Fibroblast of lung (primary cell): ENCODE measurements around the gene COL18A1. TPM values are rescaled to one million over a fixed set of nuclear protein-coding genes. Genes with fewer than 3 reads are reported as not detected.

Experiments used
- DNase-seq, 2 donors: peaks; one replicate each; pipeline versions ENCODE4 v3.0.0 to v3.0.0-alpha.2; 2010; ENCODE audit warnings: low read depth in 2 of 2
- H2AFZ ChIP-seq: 2 replicates; pipeline ENCODE4 v1.5.1; 2012; ENCODE audit warnings: low read length, control low read depth, inconsistent platforms
- H3K27ac ChIP-seq: 2 replicates; pipeline ENCODE4 v1.5.1; 2011; ENCODE audit warnings: low read length, control low read depth; ENCODE audit not compliant: insufficient read depth
- H3K27me3 ChIP-seq: 2 replicates; pipeline ENCODE4 v1.5.1; 2011; ENCODE audit warnings: mild to moderate bottlenecking, low read length; ENCODE audit not compliant: control insufficient read depth, insufficient read depth
- H3K36me3 ChIP-seq: 2 replicates; pipeline ENCODE4 v1.5.1; 2011; ENCODE audit warnings: low read length; ENCODE audit not compliant: control insufficient read depth, insufficient read depth
- H3K4me1 ChIP-seq: 2 replicates; pipeline ENCODE4 v1.5.1; 2011; ENCODE audit warnings: low read length; ENCODE audit not compliant: control insufficient read depth, insufficient read depth; ENCODE audit errors: extremely low read depth
- H3K4me2 ChIP-seq: 2 replicates; pipeline ENCODE4 v1.5.1; 2011; ENCODE audit warnings: low read length, control low read depth; ENCODE audit not compliant: insufficient read depth; ENCODE audit errors: extremely low read depth
- H3K4me3 ChIP-seq, 4 experiments: fragments of 200-600 bp in 1 of 4; sonication (generic) in 1 of 4; replicated peaks in 1 of 4; 2 replicates each; pipeline ENCODE4 v1.5.1; 2011 to 2016; ENCODE audit warnings: low read length in 4 of 4, low read depth in 3 of 4, mild to moderate bottlenecking in 3 of 4, control low read depth in 2 of 4, inconsistent platforms in 1 of 4, mixed read lengths in 1 of 4; ENCODE audit not compliant: insufficient read depth in 1 of 4; ENCODE audit errors: control extremely low read depth in 1 of 4
- H3K79me2 ChIP-seq: 2 replicates; pipeline ENCODE4 v1.5.1; 2012; ENCODE audit warnings: mild to moderate bottlenecking, low read length, inconsistent platforms; ENCODE audit not compliant: control insufficient read depth, insufficient read depth
- H3K9ac ChIP-seq: 2 replicates; pipeline ENCODE4 v1.5.1; 2011; ENCODE audit warnings: mild to moderate bottlenecking, low read length, control low read depth; ENCODE audit not compliant: insufficient read depth
- H3K9me3 ChIP-seq: 2 replicates; pipeline ENCODE4 v1.5.1; 2012; ENCODE audit warnings: low read depth, low read length; ENCODE audit not compliant: control insufficient read depth, insufficient read depth
- H4K20me1 ChIP-seq: 2 replicates; pipeline ENCODE4 v1.5.1; 2011; ENCODE audit warnings: low read length; ENCODE audit not compliant: control insufficient read depth, insufficient read depth; ENCODE audit errors: extremely low read depth
- CTCF ChIP-seq, 2 donors: IDR thresholded peaks in 1 of 2; conservative IDR thresholded peaks in 1 of 2; 1 replicate in 1 of 2; 2 replicates in 1 of 2; pipeline ENCODE4 v1.5.1; 2011 to 2012; ENCODE audit warnings: low read length in 2 of 2, control low read depth in 1 of 2, inconsistent platforms in 1 of 2, low read depth in 1 of 2, mild to moderate bottlenecking in 1 of 2
- EZH2 ChIP-seq: IDR thresholded peaks from 2 replicates; pipeline ENCODE4 v1.5.1; 2012; ENCODE audit warnings: low read length, control low read depth, mild to moderate bottlenecking; ENCODE audit errors: missing control alignments
- polyA plus RNA-seq, 2 donors: library from polyadenylated mRNA; depleted of rRNA in 1 of 2; stranded (reverse) in 1 of 2; unstranded in 1 of 2; fragments of >200 nt; gene quantifications; 2 replicates each; pipeline ENCODE4 v1.2.1, GENCODE V29; 2011 to 2012; ENCODE audit warnings: missing spikeins in 1 of 2
- total RNA-seq: library from RNA; depleted of rRNA; stranded (reverse); fragments of >200 nt; gene quantifications from 2 replicates; pipeline ENCODE4 v1.2.1, GENCODE V29; 2014

The COL18A1 gene
- total and polyA plus RNA-seq, 2 donors (not counting 1 experiment from before 2014, with no cell fraction given): 24.3 to 38.8 TPM

- H3K79me2 ChIP-seq: peaks cover 2% of the 10 kb centered on the region
- no peaks in the 10 kb centered on the region for H3K27me3 ChIP-seq
- no peaks in the 10 kb centered on the region for H3K36me3 ChIP-seq
- TF ChIP-seq EZH2: no peak
- no peak for TF ChIP-seq CTCF (conservative IDR thresholded peaks at IDR 0.05 in 1 of 2, IDR thresholded peaks at IDR 0.05 in 1 of 2; ENCODE audit: low read depth in 1 of 2, low read length in 2 of 2)
- H4K20me1 ChIP-seq: no peaks in the 10 kb centered on the region
- H3K27ac ChIP-seq: peak overlapping the region; percentile 82
- H3K4me1 ChIP-seq: peaks cover 6% of the 10 kb centered on the region
- H3K4me3 ChIP-seq: peak overlapping the region in 1 of 4 experiments; percentile 39
- no peaks in the 10 kb centered on the region for H3K9me3 ChIP-seq
- peak overlapping the region; percentile 17 for H3K4me2 ChIP-seq
- H2AFZ ChIP-seq: peak overlapping the region; percentile 38
- peak overlapping the region; percentile 60 for H3K9ac ChIP-seq
- DNase-seq: no peak
Observed at GRCh38 chr21:45438391-45439145, 33.6 kb downstream of the COL18A1 start.

- Histone ChIP-seq H4K20me1 (no peaks in the 10 kb centered on the region), H3K36me3 (no peaks in the 10 kb centered on the region), H2AFZ (peak overlapping the region; percentile 38), H3K9ac (peak overlapping the region; percentile 60), H3K27ac (peak overlapping the region; percentile 82), H3K27me3 (no peaks in the 10 kb centered on the region), H3K4me1 (peaks cover 6% of the 10 kb centered on the region), H3K4me3 (peak overlapping the region in 1 of 4 experiments; percentile 39), H3K4me2 (peak overlapping the region; percentile 17), H3K79me2 (no peaks in the 10 kb centered on the region), H3K9me3 (no peaks in the 10 kb centered on the region)
- no peak for TF ChIP-seq EZH2
- peak; percentile 86 to 91 for TF ChIP-seq CTCF (conservative IDR thresholded peaks at IDR 0.05 in 1 of 2, IDR thresholded peaks at IDR 0.05 in 1 of 2; ENCODE audit: low read depth in 1 of 2, low read length in 2 of 2)
- peak; percentile 83 to 95 for DNase-seq
Observed at GRCh38 chr21:45439161-45439872, 34.4 kb downstream of the COL18A1 start.

GRCh38 chr21:45439901-45440461 lies 35.0 kb downstream of the COL18A1 start:
- DNase-seq: no peak
- H3K79me2 ChIP-seq: no peaks in the 10 kb centered on the region
- no peaks in the 10 kb centered on the region for H3K36me3 ChIP-seq
- H3K4me2 ChIP-seq: no peak overlapping the region
- no peak for TF ChIP-seq EZH2
- TF ChIP-seq CTCF (conservative IDR thresholded peaks at IDR 0.05 in 1 of 2, IDR thresholded peaks at IDR 0.05 in 1 of 2; ENCODE audit: low read depth in 1 of 2, low read length in 2 of 2): no peak
- no peaks in the 10 kb centered on the region for H4K20me1 ChIP-seq
- H3K27me3 ChIP-seq: no peaks in the 10 kb centered on the region
- H2AFZ ChIP-seq: no peak overlapping the region
- H3K9ac ChIP-seq: peak overlapping the region; percentile 3
- no peak overlapping the region for H3K4me3 ChIP-seq
- H3K9me3 ChIP-seq: no peaks in the 10 kb centered on the region
- peaks cover 6% of the 10 kb centered on the region for H3K4me1 ChIP-seq
- H3K27ac ChIP-seq: peak overlapping the region; percentile 82
